H1 (cell line): Measurements from ENCODE around the gene CAMKK1. TPM values are rescaled to one million over a fixed set of nuclear protein-coding genes. Genes with fewer than 3 reads are reported as not detected.

Source experiments
- CTCF ChIA-PET: fragments of 300-600 bp; sonication (Branson Sonifier 250); formaldehyde crosslinking; loops from one replicate; lab custom pipeline; 2021; ENCODE audit not compliant: partially characterized antibody; lab: Charles Lee
- POLR2A ChIA-PET: fragments of 300-600 bp; sonication (Branson Sonifier 250); formaldehyde crosslinking; loops from one replicate; lab custom pipeline; 2021; ENCODE audit warnings: inconsistent platforms; ENCODE audit not compliant: partially characterized antibody; lab: Charles Lee
- DNase-seq, 2 experiments: peaks; one replicate each; pipeline versions ENCODE4 v3.0.0 to v3.0.0-alpha.2; 2010 to 2022; ENCODE audit warnings: low spot score in 2 of 2, low read depth in 1 of 2, mixed read lengths in 1 of 2
- FAIRE-seq: peaks from 2 replicates; lab custom pipeline; 2011; peaks lifted over from hg19 to GRCh38; lab: Jason Lieb, UNC
- H2AFZ ChIP-seq: 2 replicates; pipeline ENCODE4 v1.8.1; 2012; ENCODE audit warnings: low read length, inconsistent platforms
- H2AK5ac ChIP-seq: 2 replicates; pipeline ENCODE4 v1.6.1; 2013; ENCODE audit warnings: low read depth, low read length
- H2BK120ac ChIP-seq: replicated peaks from 2 replicates; pipeline ENCODE3; 2013; ENCODE audit warnings: low read depth, low read length, inconsistent platforms
- H2BK12ac ChIP-seq: 2 replicates; pipeline ENCODE4 v1.6.1; 2013; ENCODE audit warnings: low read depth, low read length
- H2BK15ac ChIP-seq: 2 replicates; pipeline ENCODE4 v1.6.1; 2013; ENCODE audit warnings: low read length
- H2BK20ac ChIP-seq: 2 replicates; pipeline ENCODE4 v1.6.1; 2013; ENCODE audit warnings: low read length
- H2BK5ac ChIP-seq: 2 replicates; pipeline ENCODE4 v1.6.1; 2013; ENCODE audit warnings: low read depth, low read length
- H3K14ac ChIP-seq: 2 replicates; pipeline ENCODE4 v1.6.1; 2013; ENCODE audit warnings: inconsistent platforms; ENCODE audit not compliant: insufficient read length
- H3K18ac ChIP-seq: 2 replicates; pipeline ENCODE4 v1.6.1; 2013; ENCODE audit warnings: low read length; ENCODE audit errors: extremely low read depth
- H3K23ac ChIP-seq: 2 replicates; pipeline ENCODE4 v1.6.1; 2013; ENCODE audit warnings: inconsistent platforms; ENCODE audit not compliant: insufficient read length
- H3K23me2 ChIP-seq: 2 replicates; pipeline ENCODE4 v1.6.1; 2013; ENCODE audit warnings: low read depth, low read length
- H3K27ac ChIP-seq: 2 replicates; pipeline ENCODE4 v1.6.1; 2011; ENCODE audit warnings: low read depth, low read length, inconsistent platforms
- H3K27me3 ChIP-seq, 4 experiments: replicated peaks in 1 of 4; 1 replicate in 1 of 4; 2 replicates in 3 of 4; pipeline versions ENCODE4 v1.6.1 to v1.8.1; 2011 to 2013; ENCODE audit warnings: low read length in 3 of 4, mild to moderate bottlenecking in 3 of 4, inconsistent platforms in 2 of 4, mixed read lengths in 2 of 4, moderate library complexity in 1 of 4; ENCODE audit not compliant: control insufficient read depth in 3 of 4, insufficient read depth in 3 of 4; ENCODE audit errors: extremely low read depth in 1 of 4
- H3K36me3 ChIP-seq, 4 experiments: 2 replicates each; pipeline versions ENCODE4 v1.6.1 to v1.8.1; 2011 to 2013; ENCODE audit warnings: mild to moderate bottlenecking in 4 of 4, low read length in 3 of 4, moderate library complexity in 2 of 4, control low read depth in 1 of 4, inconsistent platforms in 1 of 4; ENCODE audit not compliant: insufficient read depth in 4 of 4, control insufficient read depth in 2 of 4
- H3K4ac ChIP-seq: replicated peaks from 2 replicates; pipeline ENCODE3; 2013; ENCODE audit warnings: low read length, low read depth, mixed read lengths, inconsistent platforms; ENCODE audit not compliant: insufficient read length
- H3K4me1 ChIP-seq, 4 experiments: replicated peaks in 1 of 4; 1 replicate in 1 of 4; 2 replicates in 3 of 4; pipeline versions ENCODE4 v1.6.1 to v1.8.1; 2011 to 2013; ENCODE audit warnings: low read length in 3 of 4, inconsistent platforms in 2 of 4, mixed read lengths in 1 of 4; ENCODE audit not compliant: insufficient read depth in 4 of 4, control insufficient read depth in 3 of 4
- H3K4me2 ChIP-seq, 2 experiments: 2 replicates each; pipeline versions ENCODE4 v1.6.1 to v1.8.1; 2011 to 2013; ENCODE audit warnings: low read depth in 2 of 2, low read length in 2 of 2, control low read depth in 1 of 2, inconsistent platforms in 1 of 2, mild to moderate bottlenecking in 1 of 2; ENCODE audit not compliant: insufficient read depth in 1 of 2
- H3K4me3 ChIP-seq, 4 experiments: fragments of 200-600, 300-600 bp in 1 of 4; sonication (generic), shearing (Covaris generic), sonication (Bioruptor Twin) in 1 of 4; 2 replicates each; pipeline versions ENCODE4 v1.5.1 to v1.8.1; 2011 to 2016; ENCODE audit warnings: low read length in 4 of 4, low read depth in 3 of 4, control low read depth in 2 of 4, inconsistent platforms in 2 of 4, mild to moderate bottlenecking in 2 of 4, mixed read lengths in 1 of 4, moderate library complexity in 1 of 4; ENCODE audit not compliant: insufficient read depth in 2 of 4; ENCODE audit errors: extremely low read depth in 1 of 4
- H3K56ac ChIP-seq: replicated peaks from 2 replicates; pipeline ENCODE3; 2013; ENCODE audit warnings: low read depth, mild to moderate bottlenecking, mixed read lengths, low read length, inconsistent platforms; ENCODE audit not compliant: insufficient read length
- H3K79me1 ChIP-seq: 2 replicates; pipeline ENCODE4 v1.6.1; 2013; ENCODE audit warnings: low read depth, low read length, control low read depth
- H3K79me2 ChIP-seq, 2 experiments: 2 replicates each; pipeline versions ENCODE4 v1.6.1 to v1.8.1; 2012 to 2013; ENCODE audit warnings: low read length in 2 of 2, mild to moderate bottlenecking in 2 of 2, inconsistent platforms in 1 of 2; ENCODE audit not compliant: insufficient read depth in 2 of 2, control insufficient read depth in 1 of 2
- H3K9ac ChIP-seq, 4 experiments: replicated peaks in 1 of 4; 1 replicate in 1 of 4; 2 replicates in 3 of 4; pipeline versions ENCODE4 v1.6.1 to v1.8.1; 2011 to 2013; ENCODE audit warnings: low read depth in 3 of 4, low read length in 3 of 4, control low read depth in 2 of 4, mild to moderate bottlenecking in 2 of 4, moderate library complexity in 2 of 4, inconsistent platforms in 1 of 4; ENCODE audit errors: extremely low read depth in 1 of 4
- H3K9me3 ChIP-seq, 2 experiments: 2 replicates each; pipeline versions ENCODE4 v1.6.1 to v1.8.1; 2012 to 2013; ENCODE audit warnings: mild to moderate bottlenecking in 2 of 2, moderate library complexity in 2 of 2, control low read depth in 1 of 2, inconsistent platforms in 1 of 2, low read depth in 1 of 2, low read length in 1 of 2, mixed read lengths in 1 of 2; ENCODE audit not compliant: insufficient read depth in 2 of 2
- H4K20me1 ChIP-seq, 2 experiments: replicated peaks in 1 of 2; 2 replicates each; pipeline versions ENCODE3 to v1.8.1; 2011 to 2013; ENCODE audit warnings: inconsistent platforms in 2 of 2, low read length in 2 of 2, mild to moderate bottlenecking in 1 of 2; ENCODE audit not compliant: insufficient read depth in 2 of 2, control insufficient read depth in 1 of 2
- H4K5ac ChIP-seq: 2 replicates; pipeline ENCODE4 v1.6.1; 2013; ENCODE audit warnings: low read length, low read depth, mixed read lengths, inconsistent platforms; ENCODE audit not compliant: insufficient read length
- H4K8ac ChIP-seq: 2 replicates; pipeline ENCODE4 v1.8.0; 2013; ENCODE audit warnings: mild to moderate bottlenecking, moderate library complexity, low read length, inconsistent platforms; ENCODE audit not compliant: insufficient read depth; ENCODE audit errors: extremely low read depth
- H4K91ac ChIP-seq: replicated peaks from 2 replicates; pipeline ENCODE3; 2013; ENCODE audit warnings: low read length, mixed read lengths, inconsistent platforms; ENCODE audit not compliant: insufficient read length
- RAD21 ChIP-seq, 2 experiments: IDR thresholded peaks in 1 of 2; conservative IDR thresholded peaks in 1 of 2; 2 replicates each; pipeline ENCODE4 v1.6.1; 2011; ENCODE audit warnings: low read depth in 2 of 2, low read length in 2 of 2, improper control_type of control experiment in 1 of 2, inconsistent platforms in 1 of 2, mild to moderate bottlenecking in 1 of 2, moderate library complexity in 1 of 2
- TBP ChIP-seq: IDR thresholded peaks from 2 replicates; pipeline ENCODE4 v1.6.1; 2011; ENCODE audit warnings: low read depth, low read length, improper control_type of control experiment
- WGBS, 2 experiments: shearing (Covaris generic) in 1 of 2; methylation state at CpG; one replicate each; pipeline versions ENCODE4 v1.1.6 to v1.1.7; 2013 to 2015; ENCODE audit warnings: low lambda C conversion rate in 2 of 2, mixed read lengths in 2 of 2, inconsistent platforms in 1 of 2, low coverage in 1 of 2, missing lambda C conversion rate in 1 of 2; ENCODE audit not compliant: insufficient replicate concordance in 2 of 2, insufficient coverage in 1 of 2, insufficient read length in 1 of 2; ENCODE audit errors: extremely low coverage in 1 of 2, missing lambda C conversion rate in 1 of 2; 5-methylcytosine and 5-hydroxymethylcytosine counted together
- polyA plus RNA-seq, 7 experiments: library from polyadenylated mRNA; depleted of rRNA in 3 of 7; stranded (reverse) in 5 of 7; unstranded in 2 of 7; fragments of >200 nt in 5 of 7; fragments of 200-250 nt in 2 of 7; gene quantifications; 1 replicate in 5 of 7; 2 replicates in 1 of 7; 4 replicates in 1 of 7; pipeline versions ENCODE4 v1.2.1 to v1.2.3, GENCODE V29; 2011 to 2013; ENCODE audit warnings: missing spikeins in 2 of 7, mixed read lengths in 2 of 7
- total RNA-seq: library from RNA; stranded (reverse); fragmentation: NEBNext Ultra II Directional; extraction: Animal tissue kit (Norgen Biotek cat#: 25700); gene quantifications from 2 replicates; pipeline ENCODE4 v1.2.1, GENCODE V29; 2021
- TF ChIP-seq, protein P1 (sequence below): IDR thresholded peaks from 2 replicates; pipeline ENCODE4 v1.6.1; 2012; ENCODE audit warnings: low read length, inconsistent platforms
- TF ChIP-seq, protein P2 (sequence below): IDR thresholded peaks from 2 replicates; pipeline ENCODE4 v1.6.1; 2012; ENCODE audit warnings: inconsistent platforms

The CAMKK1 gene
- total and polyA plus RNA-seq, 2 of the 8 experiments (the other 6 are each of a cell fraction or from before 2014, with no cell fraction given): 7.1 to 7.6 TPM

DNA sequence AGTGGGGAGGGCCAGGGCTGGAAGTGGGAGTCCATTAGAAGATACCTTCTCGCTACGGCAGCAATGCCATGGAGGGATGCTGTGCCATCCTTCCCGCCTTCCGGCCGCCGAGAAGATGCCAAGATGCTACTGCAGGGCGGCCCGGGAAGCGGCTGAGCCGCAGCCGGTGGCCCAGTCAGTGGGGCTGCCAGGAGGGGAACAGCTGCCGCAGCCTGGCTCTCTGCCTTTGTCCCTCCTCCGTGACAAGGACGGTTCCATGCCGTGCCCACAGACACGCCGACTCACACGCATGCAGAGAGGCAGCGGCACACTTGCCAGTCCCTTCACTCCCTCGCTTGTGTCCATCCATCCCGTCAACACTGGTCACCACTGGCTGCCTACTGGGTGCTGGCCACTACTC, 26.6 kb downstream of the CAMKK1 start:
- no peak overlapping the region for H3K4me3 ChIP-seq
- no peak overlapping the region for H2BK12ac ChIP-seq
- no peak overlapping the region for H3K4me2 ChIP-seq
- ChIA-PET POLR2A (interaction anchor here (1.0 to 1.7 kb wide), 3 partner anchors 10 to 27 kb away, joined by 3 to 5 read pairs (median 3); partner anchors contain the start of gene CAMKK1), CTCF (interaction anchor here (4.0 to 12.7 kb wide), 2 partner anchors 17 to 36 kb away, joined by 33 to 131 read pairs; no protein-coding TSS in a partner anchor)
- H3K23ac ChIP-seq: no peak overlapping the region
- H4K8ac ChIP-seq: no peak overlapping the region
- no peaks in the 10 kb centered on the region for H3K23me2 ChIP-seq
- H4K5ac ChIP-seq: no peak overlapping the region
- H3K14ac ChIP-seq: no peak overlapping the region
- FAIRE-seq: no peak
- no peaks in the 10 kb centered on the region for H4K20me1 ChIP-seq
- TF ChIP-seq, protein P1, sequence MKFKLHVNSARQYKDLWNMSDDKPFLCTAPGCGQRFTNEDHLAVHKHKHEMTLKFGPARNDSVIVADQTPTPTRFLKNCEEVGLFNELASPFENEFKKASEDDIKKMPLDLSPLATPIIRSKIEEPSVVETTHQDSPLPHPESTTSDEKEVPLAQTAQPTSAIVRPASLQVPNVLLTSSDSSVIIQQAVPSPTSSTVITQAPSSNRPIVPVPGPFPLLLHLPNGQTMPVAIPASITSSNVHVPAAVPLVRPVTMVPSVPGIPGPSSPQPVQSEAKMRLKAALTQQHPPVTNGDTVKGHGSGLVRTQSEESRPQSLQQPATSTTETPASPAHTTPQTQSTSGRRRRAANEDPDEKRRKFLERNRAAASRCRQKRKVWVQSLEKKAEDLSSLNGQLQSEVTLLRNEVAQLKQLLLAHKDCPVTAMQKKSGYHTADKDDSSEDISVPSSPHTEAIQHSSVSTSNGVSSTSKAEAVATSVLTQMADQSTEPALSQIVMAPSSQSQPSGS: no peak
- TF ChIP-seq, protein P2, sequence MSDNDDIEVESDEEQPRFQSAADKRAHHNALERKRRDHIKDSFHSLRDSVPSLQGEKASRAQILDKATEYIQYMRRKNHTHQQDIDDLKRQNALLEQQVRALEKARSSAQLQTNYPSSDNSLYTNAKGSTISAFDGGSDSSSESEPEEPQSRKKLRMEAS: no peak
- TF ChIP-seq TBP: no peak
- no peak for TF ChIP-seq RAD21 (IDR thresholded peaks at IDR 0.05 in 1 of 2, conservative IDR thresholded peaks at IDR 0.05 in 1 of 2; ENCODE audit: low read depth in 2 of 2, low read length in 2 of 2)
- no peaks in the 10 kb centered on the region for H3K79me2 ChIP-seq
- H2BK15ac ChIP-seq: no peak overlapping the region
- 96% methylated on average over 20 of the region's 21 CpGs; no CpG with 5 or more reads in 1 of the 2 experiments for WGBS, 2 experiments
- no peak overlapping the region for H3K4ac ChIP-seq
- no peaks in the 10 kb centered on the region for H3K9me3 ChIP-seq
- no peak overlapping the region for H3K18ac ChIP-seq
- no peak overlapping the region for H2BK5ac ChIP-seq
- H2BK20ac ChIP-seq: no peak overlapping the region
- no peaks in the 10 kb centered on the region for H3K79me1 ChIP-seq
- no peak overlapping the region for H2AFZ ChIP-seq
- no peaks in the 10 kb centered on the region for H3K4me1 ChIP-seq
- peaks cover 0 to 4% (median under 1%) of the 10 kb centered on the region in 4 experiments; a peak in 3 of 8 replicates for H3K36me3 ChIP-seq
- H3K27me3 ChIP-seq: no peaks in the 10 kb centered on the region
- H2AK5ac ChIP-seq: no peak overlapping the region
- H3K56ac ChIP-seq: no peak overlapping the region
- H2BK120ac ChIP-seq: no peak overlapping the region
- no peak overlapping the region for H4K91ac ChIP-seq
- H3K27ac ChIP-seq: no peak overlapping the region
- no peak overlapping the region for H3K9ac ChIP-seq
- no peak for DNase-seq
